Stimulated activated CD8-positive, alpha-beta memory T cell treated with anti-CD3 and anti-CD28 coated beads, Interleukin-4, amount 100 ng/mL, for 24 hours (primary cell): ENCODE results near the gene F2RL3.
"Not testable (repeated sequence)": the region's sequence is repeated elsewhere in the genome, so short reads cannot be mapped to it uniquely, and the experiment has no call there.

ENCODE experiments used
- DNase-seq: peaks from one replicate; pipeline ENCODE4 v3.0.0-alpha.2; 2020; ENCODE audit warnings: low read depth

The F2RL3 gene

DNA sequence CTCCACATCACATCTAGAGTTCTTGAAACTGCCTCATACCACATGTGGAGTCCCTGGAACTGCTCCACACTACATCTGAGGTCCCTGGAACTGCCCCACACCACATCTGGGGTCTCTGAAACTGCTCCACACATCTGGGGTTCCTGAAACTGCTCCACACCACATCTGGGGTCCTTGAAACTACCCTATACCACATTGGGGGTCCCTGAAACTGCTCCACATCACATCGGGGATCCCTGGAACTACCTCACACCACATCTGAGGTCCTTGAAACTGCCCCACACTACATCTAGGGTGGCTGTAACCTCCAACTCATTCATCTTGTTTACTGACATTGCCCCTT, 33.8 kb downstream of the F2RL3 start:
- DNase-seq, result no peak

DNA sequence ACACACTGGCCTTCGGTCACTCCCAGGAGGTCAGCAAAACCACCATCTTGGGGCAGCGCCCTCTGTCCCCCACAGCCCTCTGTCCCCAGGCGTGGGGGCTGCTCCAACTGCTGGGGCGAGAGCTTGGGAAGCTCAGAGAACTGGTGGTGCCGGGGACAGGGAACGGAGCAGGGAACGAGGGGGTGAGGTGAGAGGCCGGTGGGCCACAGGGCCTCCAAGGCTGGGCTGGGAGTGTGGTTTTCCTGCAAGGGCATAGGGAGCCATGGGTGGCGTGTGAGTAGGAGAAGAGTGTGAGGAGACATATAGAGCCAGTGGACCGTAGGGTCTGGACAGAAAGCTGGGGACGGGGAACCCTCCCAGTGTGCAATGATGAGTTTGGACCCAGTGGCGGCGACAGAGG, 34.1 kb downstream of the F2RL3 start:
- no peak for DNase-seq

DNA sequence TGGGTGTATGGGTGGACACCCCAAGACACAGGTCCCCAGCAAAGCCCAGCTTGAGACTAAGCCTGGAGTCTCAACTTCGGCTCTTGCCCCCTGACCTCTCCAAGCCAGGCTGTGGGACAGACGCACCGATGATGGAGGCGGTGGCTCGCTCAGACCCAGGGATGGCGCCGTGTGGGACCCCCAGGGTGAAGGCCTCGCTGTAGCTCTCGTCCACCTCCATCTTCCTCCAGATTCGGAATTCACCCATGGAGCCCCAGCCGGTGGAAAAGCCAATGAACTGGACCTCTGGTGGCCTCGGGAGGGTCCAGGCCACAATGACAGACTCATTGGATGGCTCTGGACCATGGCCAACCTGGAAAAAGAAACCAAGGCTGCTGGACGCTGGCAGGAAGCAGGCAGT, 39.1 kb downstream of the F2RL3 start:
- no peak for DNase-seq

DNA sequence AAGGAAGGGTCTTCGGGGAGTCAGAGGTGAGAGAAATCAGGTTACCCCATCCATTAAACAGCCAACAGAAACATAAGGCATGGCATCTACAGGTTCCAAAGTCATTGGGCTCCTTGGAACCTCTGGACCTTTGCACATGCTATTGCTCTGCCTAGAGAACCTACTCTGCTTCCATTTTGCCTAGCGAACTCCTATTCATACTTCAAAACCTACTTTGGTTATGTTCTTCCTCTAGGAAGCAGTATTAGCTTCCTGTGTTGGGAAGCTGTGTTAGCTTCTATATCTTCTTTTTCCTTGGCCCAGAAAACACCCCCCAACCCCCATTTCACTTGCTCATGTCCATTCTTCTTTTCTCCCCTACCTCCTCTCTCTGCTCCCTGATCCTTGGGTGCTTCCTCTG, 39.6 kb downstream of the F2RL3 start:
- no peak for DNase-seq

DNA sequence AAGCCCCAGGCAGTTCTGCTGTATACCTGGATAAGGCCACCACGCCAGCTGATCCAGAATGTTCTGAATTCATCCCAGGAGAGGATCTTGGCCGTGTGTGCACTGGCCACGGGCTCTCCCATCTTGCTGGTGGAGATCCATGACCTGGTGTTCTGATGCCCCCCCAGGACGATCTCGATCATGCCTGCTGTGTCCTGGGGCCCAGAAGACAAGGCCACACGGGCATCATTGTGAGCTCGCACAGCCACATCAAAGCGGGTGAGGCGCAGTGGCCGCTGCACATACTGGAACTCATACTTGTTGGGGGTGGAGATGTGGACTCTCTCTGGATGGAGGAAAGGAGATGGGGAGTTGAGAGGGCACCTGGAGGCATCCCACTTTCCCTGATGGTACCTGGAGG, 40.1 kb downstream of the F2RL3 start:
- DNase-seq, result no peak

DNA sequence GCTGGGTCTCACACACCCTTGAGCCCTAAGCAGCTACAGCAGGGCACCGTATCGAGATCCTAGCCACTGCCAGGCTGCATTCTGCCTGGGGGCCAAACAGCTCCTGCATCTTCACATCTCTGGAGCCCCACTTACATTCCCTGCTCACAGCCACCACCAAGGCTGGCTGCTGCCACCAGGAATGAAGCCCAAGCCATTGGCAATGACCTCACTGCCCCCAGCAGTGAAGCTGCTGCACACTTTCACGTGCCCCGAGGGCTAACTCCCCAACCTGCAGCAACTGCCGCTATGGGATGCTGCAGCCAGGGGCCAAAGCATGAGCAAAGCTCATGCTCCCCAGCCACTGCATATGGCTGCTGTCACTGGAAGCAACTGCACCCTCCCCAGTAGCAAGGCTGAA, 42.0 kb downstream of the F2RL3 start:
- DNase-seq, result no peak

DNA sequence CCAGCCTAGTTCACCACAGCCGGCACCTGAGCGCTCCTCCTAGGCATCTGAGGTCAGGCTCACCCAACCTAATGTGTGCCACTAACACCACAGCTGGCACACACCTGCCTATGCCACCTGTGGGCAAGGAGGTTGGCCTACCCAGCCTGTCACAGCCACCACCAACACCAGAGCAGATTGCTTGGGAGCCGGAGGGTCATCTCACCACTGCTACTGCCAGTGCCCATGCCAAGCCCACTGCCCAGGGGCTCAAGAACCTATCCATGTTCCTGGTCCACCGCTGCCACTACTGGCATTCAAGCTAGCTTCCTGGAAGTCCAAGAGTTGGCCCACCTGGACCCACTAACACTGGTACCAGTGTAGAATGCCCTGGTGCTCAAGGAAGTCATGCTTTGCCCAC, 42.5 kb downstream of the F2RL3 start:
- DNase-seq, result no peak

DNA sequence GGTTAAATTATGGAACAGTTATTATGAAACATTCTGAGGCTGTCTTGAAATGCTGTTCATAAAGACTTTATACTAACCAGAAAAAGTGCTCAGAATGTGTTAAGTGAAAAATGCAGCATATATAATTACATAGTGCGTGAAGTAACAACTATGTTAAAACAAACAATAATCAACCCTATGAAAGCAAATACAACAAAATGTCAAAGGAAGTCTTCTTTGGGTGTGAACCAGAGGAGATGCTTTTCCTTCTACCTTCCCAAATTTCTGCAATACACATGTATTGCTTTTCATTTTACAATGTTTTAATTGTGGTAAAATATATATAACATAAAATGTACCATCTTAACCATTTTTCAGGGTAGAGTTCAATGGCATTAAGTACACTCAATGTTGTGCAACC, 45.7 kb downstream of the F2RL3 start:
- no peak for DNase-seq

DNA sequence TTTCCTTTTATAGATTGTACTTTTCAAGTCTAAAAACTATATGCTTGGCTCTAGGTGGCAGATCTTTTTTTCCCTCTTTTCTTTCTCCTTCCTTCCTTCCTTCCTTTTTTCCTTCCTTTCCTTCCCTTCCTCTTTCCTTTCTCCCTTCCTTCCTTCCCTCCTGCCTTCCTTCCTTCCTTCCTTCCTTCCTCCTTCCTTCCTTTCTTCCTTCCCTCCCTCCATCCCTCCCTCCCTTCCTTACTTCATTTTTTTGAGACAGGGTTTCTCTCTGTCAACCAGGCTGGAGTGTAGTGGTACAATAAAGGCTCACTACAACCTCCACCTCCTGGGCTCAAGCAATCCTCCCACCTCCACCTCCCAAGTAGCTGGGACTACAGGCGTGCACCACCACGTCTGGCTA, 48.1 kb downstream of the F2RL3 start:
- DNase-seq, result no peak

DNA sequence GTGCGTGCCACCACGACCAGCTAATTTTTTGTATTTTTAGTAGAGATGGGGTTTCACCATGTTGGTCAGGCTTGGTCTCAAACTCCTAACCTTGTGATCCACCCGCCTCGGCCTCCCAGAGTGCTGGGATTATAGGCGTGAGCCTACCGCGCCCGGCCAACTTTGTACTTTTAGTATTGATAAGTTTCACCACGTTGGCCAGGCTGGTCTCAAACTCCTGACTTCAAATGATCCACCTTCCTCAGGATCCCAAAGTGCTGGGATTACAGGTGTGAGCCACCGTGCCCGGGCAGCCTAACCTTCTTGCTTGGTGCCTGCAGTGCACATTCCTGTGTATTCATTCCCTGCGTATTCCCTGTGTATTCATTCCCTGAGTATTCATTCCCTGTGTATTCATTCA, 49.0 kb downstream of the F2RL3 start:
- DNase-seq, result not testable (repeated sequence)

DNA sequence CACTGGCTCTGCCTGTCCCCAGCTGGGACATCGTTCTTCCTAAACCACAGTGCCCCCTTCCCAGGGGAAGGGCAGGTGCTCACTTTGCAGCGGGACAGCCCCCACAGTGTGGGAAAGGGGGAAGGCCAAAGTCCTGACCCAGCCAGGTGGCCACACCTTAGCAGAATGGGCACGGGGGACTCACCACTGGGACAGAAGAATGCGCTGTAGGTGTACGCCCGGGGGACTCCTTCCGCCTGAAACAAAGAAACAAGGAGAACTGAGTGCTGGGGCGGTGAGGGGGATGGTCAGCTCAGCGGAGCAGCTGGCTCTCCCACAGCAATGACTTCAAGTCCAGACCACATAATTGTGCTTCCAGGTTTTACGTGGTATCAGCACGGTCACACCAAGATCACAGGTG, 49.4 kb downstream of the F2RL3 start:
- no peak for DNase-seq

DNA sequence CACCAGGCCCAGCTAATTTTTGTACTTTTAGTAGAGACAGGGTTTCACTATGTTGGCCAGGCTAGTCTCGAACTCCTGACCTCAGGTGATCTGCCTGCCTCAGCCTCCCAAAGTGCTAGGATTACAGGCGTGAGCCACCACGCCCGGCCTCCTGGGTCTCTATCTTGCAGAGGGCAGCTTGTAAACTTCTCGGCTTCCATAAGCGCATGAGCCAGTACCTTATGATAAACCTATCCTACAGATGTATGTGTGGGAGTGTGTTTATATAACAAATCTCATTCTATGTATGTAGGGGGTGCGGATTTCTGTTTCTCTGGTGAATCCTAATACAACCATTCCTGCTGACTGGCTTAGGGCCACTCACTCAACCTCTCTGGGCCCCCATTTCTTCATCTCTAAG, 51.3 kb downstream of the F2RL3 start:
- DNase-seq, result not testable (repeated sequence)

DNA sequence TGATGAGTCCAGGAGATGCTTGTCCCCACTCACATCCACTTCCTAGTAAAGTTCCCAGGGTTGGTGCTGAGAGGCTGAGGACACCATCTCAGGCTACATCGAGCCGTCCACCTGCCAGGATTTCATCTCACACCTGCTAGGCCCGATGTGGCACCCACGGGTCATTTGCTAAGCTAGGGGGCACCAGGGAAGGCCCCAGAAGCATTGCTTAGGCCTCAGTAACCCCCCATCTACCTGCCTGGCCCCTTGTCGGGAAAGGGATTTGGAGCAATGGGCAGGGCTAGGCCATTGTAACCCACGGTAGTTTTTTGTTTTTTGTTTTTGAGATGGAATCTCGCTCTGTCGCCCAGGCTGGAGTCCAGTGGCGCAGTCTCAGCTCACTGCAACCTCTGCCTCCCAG, 51.8 kb downstream of the F2RL3 start:
- DNase-seq, result no peak
